GM12878 (cell line): ENCODE data around the gene FMNL2. TPM values are rescaled to one million over a fixed set of nuclear protein-coding genes. Genes with fewer than 3 reads are reported as not detected.
A peak's percentile ranks its signal among the peaks of the same experiment; 100 is the strongest.

Experiments used
- ATAC-seq: fragments of 200-7000 bp; cut with Tn5 transposase; 3 replicates; pipeline ENCODE4 v1.9.1; 2020; ENCODE audit warnings: mild to moderate bottlenecking, moderate library complexity
- BruUV-seq: library from RNA; stranded (reverse); fragments of 400-500 nt; replicated peaks from 2 replicates; lab custom pipeline; 2021; lab: Mats Ljungman, UMichigan
- CTCF ChIA-PET: fragments of 300-600 bp; sonication (Branson Sonifier 250); formaldehyde crosslinking; extraction: SDS; loops from one replicate; lab custom pipeline; 2021; ENCODE audit warnings: inconsistent platforms; lab: Yijun Ruan, JAX
- POLR2A ChIA-PET: fragments of 350-600 bp; formaldehyde crosslinking; extraction: SDS; loops from one replicate; lab custom pipeline; 2021; ENCODE audit warnings: inconsistent platforms; lab: Charles Lee
- RAD21 ChIA-PET: fragments of 300-600 bp; sonication (Branson Sonifier 250); formaldehyde crosslinking; loops from one replicate; lab custom pipeline; 2023; ENCODE audit warnings: antibody characterized with exemption; ENCODE audit not compliant: unreplicated experiment; lab: Charles Lee
- SMC1A ChIA-PET: fragments of 300-600 bp; sonication (Branson Sonifier 250); formaldehyde crosslinking; loops from one replicate; lab custom pipeline; 2023; ENCODE audit not compliant: unreplicated experiment, uncharacterized antibody; lab: Charles Lee
- DNase-seq: peaks from one replicate; pipeline ENCODE4 v3.0.0-alpha.2; 2011; ENCODE audit warnings: low read depth, low spot score
- FAIRE-seq: peaks from 3 replicates; lab custom pipeline; 2011; peaks lifted over from hg19 to GRCh38; lab: Jason Lieb, UNC
- H2AFZ ChIP-seq: 2 replicates; pipeline ENCODE4 v1.6.0; 2011; ENCODE audit warnings: low read depth, low read length, control low read depth; ENCODE audit not compliant: control insufficient read depth
- H3K27ac ChIP-seq: 2 replicates; pipeline ENCODE4 v1.5.1; 2011; ENCODE audit warnings: control low read depth; ENCODE audit not compliant: control insufficient read depth, insufficient read depth
- H3K27me3 ChIP-seq, 2 experiments: replicated peaks in 1 of 2; 2 replicates each; pipeline versions ENCODE4 v1.6.0 to v1.6.1; 2011; ENCODE audit warnings: low read length in 1 of 2; ENCODE audit not compliant: control insufficient read depth in 2 of 2, insufficient read depth in 2 of 2
- H3K36me3 ChIP-seq, 2 experiments: 2 replicates each; pipeline ENCODE4 v1.5.1; 2011; ENCODE audit warnings: low read length in 1 of 2; ENCODE audit not compliant: control insufficient read depth in 2 of 2, insufficient read depth in 2 of 2
- H3K4me1 ChIP-seq: 2 replicates; pipeline ENCODE4 v1.6.1; 2011; ENCODE audit warnings: mild to moderate bottlenecking, low read length, moderate library complexity, mixed read lengths; ENCODE audit not compliant: control insufficient read depth, insufficient read depth
- H3K4me2 ChIP-seq: 2 replicates; pipeline ENCODE4 v1.6.0; 2011; ENCODE audit warnings: control low read depth; ENCODE audit not compliant: control insufficient read depth, insufficient read depth
- H3K4me3 ChIP-seq: fragments of 200-600 bp; sonication (generic); 2 replicates; pipeline ENCODE4 v1.5.1; 2016
- H3K79me2 ChIP-seq: 2 replicates; pipeline ENCODE4 v1.6.0; 2011; ENCODE audit warnings: low read length; ENCODE audit not compliant: control insufficient read depth, insufficient read depth
- H3K9ac ChIP-seq: 2 replicates; pipeline ENCODE4 v1.8.0; 2011; ENCODE audit warnings: low read length, control low read depth, mixed read lengths; ENCODE audit not compliant: control insufficient read depth, insufficient read depth
- H3K9me3 ChIP-seq: replicated peaks from 3 replicates; pipeline ENCODE4 v1.5.1; 2011; ENCODE audit warnings: mild to moderate bottlenecking, low read length; ENCODE audit not compliant: control insufficient read depth, insufficient read depth
- H4K20me1 ChIP-seq: 2 replicates; pipeline ENCODE4 v1.6.0; 2011; ENCODE audit not compliant: control insufficient read depth, insufficient read depth
- CEBPB ChIP-seq, 2 experiments: fragments of 150-350 bp in 1 of 2; IDR thresholded peaks; 2 replicates each; pipeline ENCODE4 v1.6.1; 2012 to 2014; ENCODE audit warnings: low read depth in 2 of 2, low read length in 2 of 2, borderline replicate concordance in 1 of 2, inconsistent platforms in 1 of 2
- CTCF ChIP-seq, 3 experiments: IDR thresholded peaks in 2 of 3; conservative IDR thresholded peaks in 1 of 3; 2 replicates each; pipeline ENCODE4 v1.5.1; 2011; ENCODE audit warnings: low read depth in 3 of 3, low read length in 3 of 3, mild to moderate bottlenecking in 3 of 3, control low read depth in 2 of 3, moderate library complexity in 2 of 3, inconsistent platforms in 1 of 3, mixed read lengths in 1 of 3; ENCODE audit not compliant: control insufficient read depth in 2 of 3, insufficient read depth in 1 of 3; ENCODE audit errors: extremely low read depth in 1 of 3
- IKZF2 ChIP-seq, 2 experiments: fragments of 450-650 bp; IDR thresholded peaks; 2 replicates each; pipeline ENCODE4 v1.6.1; 2017; ENCODE audit warnings: mild to moderate bottlenecking in 2 of 2, moderate library complexity in 2 of 2
- LARP7 ChIP-seq: fragments of 450-650 bp; IDR thresholded peaks from 2 replicates; pipeline ENCODE4 v1.6.1; 2017; ENCODE audit warnings: mild to moderate bottlenecking
- MTA2 ChIP-seq: fragments of 450-650 bp; IDR thresholded peaks from 2 replicates; pipeline ENCODE4 v1.6.1; 2016; ENCODE audit warnings: low read depth, mild to moderate bottlenecking, moderate library complexity
- RAD21 ChIP-seq: IDR thresholded peaks from 2 replicates; pipeline ENCODE4 v1.6.1; 2011; ENCODE audit warnings: mild to moderate bottlenecking, low read depth, low read length, moderate library complexity; ENCODE audit not compliant: insufficient read depth
- RBBP5 ChIP-seq: fragments of 200-600 bp; sonication (generic); conservative IDR thresholded peaks from 2 replicates; pipeline ENCODE4 v1.6.1; 2016
- RELA ChIP-seq: fragments of 450-650 bp; IDR thresholded peaks from 2 replicates; pipeline ENCODE4 v1.8.0; 2014; ENCODE audit warnings: borderline replicate concordance; ENCODE audit not compliant: partially characterized antibody
- SMARCA5 ChIP-seq: fragments of 450-650 bp; IDR thresholded peaks from 2 replicates; pipeline ENCODE4 v1.6.1; 2017; ENCODE audit warnings: mild to moderate bottlenecking
- SPI1 ChIP-seq: IDR thresholded peaks from 2 replicates; pipeline ENCODE4 v1.6.1; 2011; ENCODE audit warnings: low read depth, mild to moderate bottlenecking, low read length, moderate library complexity, borderline replicate concordance; ENCODE audit not compliant: insufficient read depth
- ZSCAN29 ChIP-seq: fragments of 450-650 bp; IDR thresholded peaks from 2 replicates; pipeline ENCODE4 v1.6.1; 2017; ENCODE audit warnings: mild to moderate bottlenecking, moderate library complexity
- WGBS: methylation state at CpG from one replicate; pipeline ENCODE4 v1.1.6; 2016; ENCODE audit warnings: low lambda C conversion rate; ENCODE audit not compliant: insufficient replicate concordance, insufficient coverage; ENCODE audit errors: missing lambda C conversion rate; 5-methylcytosine and 5-hydroxymethylcytosine counted together
- in situ Hi-C: fragments of 300-500 bp; cut with MboI; formaldehyde crosslinking; loops from 9 replicates; pipeline ENCODE4 v1.14.3; 2018; ENCODE audit warnings: mixed read lengths
- intact Hi-C: fragments of 100-400 bp; cut with micrococcal nuclease; formaldehyde crosslinking; loops from one replicate; pipeline ENCODE4 v1.14.2; 2022; ENCODE audit not compliant: unreplicated experiment
- polyA plus RNA-seq, 11 experiments: library from polyadenylated mRNA; depleted of rRNA in 4 of 11; unstranded in 6 of 11; stranded (reverse) in 5 of 11; fragments of >200 nt; fragmentation: Nextera tagmentation in 4 of 11; fragmentation: Illumina TruSeq in 1 of 11; extraction: Ambion mirVana in 4 of 11; extraction: Trizol in 1 of 11; gene quantifications; 1 replicate in 1 of 11; 2 replicates in 10 of 11; pipeline versions ENCODE4 v1.2.1 to v1.2.3, GENCODE V29; 2011 to 2016; ENCODE audit warnings: inconsistent platforms in 2 of 11, missing spikeins in 2 of 11, low read depth in 1 of 11
- total RNA-seq, 4 experiments: library from RNA; depleted of rRNA in 3 of 4; stranded (reverse); fragments of >200 nt in 3 of 4; fragmentation: Illumina TruSeq in 1 of 4; extraction: Trizol in 1 of 4; gene quantifications; 2 replicates each; pipeline versions ENCODE4 v1.2.1 to v1.2.3, GENCODE V29; 2013 to 2021
- TF ChIP-seq, protein P1 (sequence below): fragments of 450-650 bp; formaldehyde crosslinking; IDR thresholded peaks from 2 replicates; pipeline ENCODE4 v1.4.0; 2022; ENCODE audit warnings: mild to moderate bottlenecking, moderate library complexity

The FMNL2 gene
- total and polyA plus RNA-seq, 10 of the 15 experiments (the other 5 are each of a cell fraction or from before 2014, with no cell fraction given), result 0.13 to 9.9 (median 0.35) TPM

- CTCF ChIA-PET, result interaction anchor here (0.6 to 2.6 kb wide), 4 partner anchors 10 to 299 kb away, joined by 3 to 9 read pairs (median 4); no protein-coding TSS in a partner anchor
- SMC1A ChIA-PET, result interaction anchor here (1.1 kb wide), 1 partner anchor 13 kb away, joined by 5 read pairs; no protein-coding TSS in a partner anchor
- FAIRE-seq (no peak), DNase-seq (no peak), ATAC-seq (peak; percentile 22)
- POLR2A ChIA-PET, result no interaction called here
- Histone ChIP-seq H3K9ac (no peak overlapping the region), H3K27me3 (no peaks in the 10 kb centered on the region), H3K36me3 (no peaks in the 10 kb centered on the region), H3K79me2 (no peaks in the 10 kb centered on the region), H3K4me1 (no peaks in the 10 kb centered on the region; the same call in 1 of the 2 replicates), H4K20me1 (no peaks in the 10 kb centered on the region), H3K27ac (no peak overlapping the region), H3K4me3 (no peak overlapping the region), H3K9me3 (no peaks in the 10 kb centered on the region), H3K4me2 (no peak overlapping the region), H2AFZ (no peak overlapping the region)
- BruUV-seq, result no TSS peak
- intact Hi-C loops (no loop called here), in situ Hi-C loops (no loop called here)
- whole genome bisulfite sequencing, result 57% methylated on average over 7 of the region's 7 CpGs
- RAD21 ChIA-PET, result interaction anchor here (0.7 kb wide), 1 partner anchor 35 kb away, joined by 3 read pairs; no protein-coding TSS in a partner anchor
- TF ChIP-seq RAD21 (0 out of 2 replicates have a peak, but pooled peaks have one; percentile 19), RELA (no peak), SPI1 (peak; percentile 43; the same call in 1 of the 2 replicates), IKZF2 (IDR thresholded peaks at IDR 0.05) (peak in 1 of 2 experiments; percentile 32; a peak in 1 of 4 replicates), CEBPB (IDR thresholded peaks at IDR 0.05; ENCODE audit: borderline replicate concordance in 1 of 2, low read depth in 2 of 2, low read length in 2 of 2) (no peak), LARP7 (no peak), ZSCAN29 (no peak), SMARCA5 (no peak), MTA2 (0 out of 2 replicates have a peak, but pooled peaks have one; percentile 18), RBBP5 (no peak), CTCF (IDR thresholded peaks at IDR 0.05 in 2 of 3, conservative IDR thresholded peaks at IDR 0.05 in 1 of 3; ENCODE audit: control insufficient read depth in 2 of 3, extremely low read depth in 1 of 3, insufficient read depth in 1 of 3, low read depth in 3 of 3, low read length in 3 of 3) (peak; percentile 18 to 41 (median 38); a peak in 4 of 6 replicates)
- TF ChIP-seq, protein P1, sequence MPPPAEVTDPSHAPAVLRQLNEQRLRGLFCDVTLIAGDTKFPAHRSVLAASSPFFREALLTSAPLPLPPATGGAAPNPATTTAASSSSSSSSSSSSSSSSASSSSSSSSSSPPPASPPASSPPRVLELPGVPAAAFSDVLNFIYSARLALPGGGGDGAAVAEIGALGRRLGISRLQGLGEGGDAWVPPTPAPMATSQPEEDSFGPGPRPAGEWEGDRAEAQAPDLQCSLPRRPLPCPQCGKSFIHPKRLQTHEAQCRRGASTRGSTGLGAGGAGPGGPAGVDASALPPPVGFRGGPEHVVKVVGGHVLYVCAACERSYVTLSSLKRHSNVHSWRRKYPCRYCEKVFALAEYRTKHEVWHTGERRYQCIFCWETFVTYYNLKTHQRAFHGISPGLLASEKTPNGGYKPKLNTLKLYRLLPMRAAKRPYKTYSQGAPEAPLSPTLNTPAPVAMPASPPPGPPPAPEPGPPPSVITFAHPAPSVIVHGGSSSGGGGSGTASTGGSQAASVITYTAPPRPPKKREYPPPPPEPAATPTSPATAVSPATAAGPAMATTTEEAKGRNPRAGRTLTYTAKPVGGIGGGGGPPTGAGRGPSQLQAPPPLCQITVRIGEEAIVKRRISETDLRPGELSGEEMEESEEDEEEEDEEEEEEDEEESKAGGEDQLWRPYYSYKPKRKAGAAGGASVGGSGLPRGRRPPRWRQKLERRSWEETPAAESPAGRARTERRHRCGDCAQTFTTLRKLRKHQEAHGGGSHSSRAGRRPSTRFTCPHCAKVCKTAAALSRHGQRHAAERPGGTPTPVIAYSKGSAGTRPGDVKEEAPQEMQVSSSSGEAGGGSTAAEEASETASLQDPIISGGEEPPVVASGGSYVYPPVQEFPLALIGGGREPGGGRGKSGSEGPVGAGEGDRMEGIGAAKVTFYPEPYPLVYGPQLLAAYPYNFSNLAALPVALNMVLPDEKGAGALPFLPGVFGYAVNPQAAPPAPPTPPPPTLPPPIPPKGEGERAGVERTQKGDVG (CRISPR knock-in tag), result no peak
Measured at GRCh38 chr2:152441961-152442360, 107.0 kb downstream of the FMNL2 start.
